ENCODE data around the gene SACS.

SACS gene

GRCh38 chr13:23352161-23352560 is 81.3 kb downstream of the SACS start:
- DNase-seq (ENCODE audit: low read depth), result no peak
- H3K4me3 ChIP-seq (ENCODE audit: low read depth, low read length), result no peak overlapping the region
- no peak for TF ChIP-seq CTCF (IDR thresholded peaks at IDR 0.05; ENCODE audit: control insufficient read depth, extremely low read depth, insufficient read depth)

- H3K4me3 ChIP-seq (ENCODE audit: low read depth, low read length), result no peak overlapping the region
- DNase-seq (ENCODE audit: low read depth), result no peak
- TF ChIP-seq CTCF (IDR thresholded peaks at IDR 0.05; ENCODE audit: control insufficient read depth, extremely low read depth, insufficient read depth), result no peak
Observed at GRCh38 chr13:23350009-23350408, 83.5 kb downstream of the SACS start.

- no peak for DNase-seq (ENCODE audit: low read depth)
- no peak overlapping the region for H3K4me3 ChIP-seq (ENCODE audit: low read depth, low read length)
- no peak for TF ChIP-seq CTCF (IDR thresholded peaks at IDR 0.05; ENCODE audit: control insufficient read depth, extremely low read depth, insufficient read depth)
Observed at GRCh38 chr13:23349161-23349897, 84.2 kb downstream of the SACS start.

GRCh38 chr13:23348262-23349127 is 85.0 kb downstream of the SACS start:
- peak; percentile 32; the same call in 1 of the 2 replicates for TF ChIP-seq CTCF (IDR thresholded peaks at IDR 0.05; ENCODE audit: control insufficient read depth, extremely low read depth, insufficient read depth)
- no peak overlapping the region for H3K4me3 ChIP-seq (ENCODE audit: low read depth, low read length)
- no peak for DNase-seq (ENCODE audit: low read depth)

- H3K4me3 ChIP-seq (ENCODE audit: low read depth, low read length), result no peak overlapping the region
- TF ChIP-seq CTCF (IDR thresholded peaks at IDR 0.05; ENCODE audit: control insufficient read depth, extremely low read depth, insufficient read depth), result no peak
- DNase-seq (ENCODE audit: low read depth), result no peak
Observed at GRCh38 chr13:23347601-23348000, 85.9 kb downstream of the SACS start.

- no peak overlapping the region for H3K4me3 ChIP-seq (ENCODE audit: low read depth, low read length)
- TF ChIP-seq CTCF (IDR thresholded peaks at IDR 0.05; ENCODE audit: control insufficient read depth, extremely low read depth, insufficient read depth), result no peak
- no peak for DNase-seq (ENCODE audit: low read depth)
Observed at GRCh38 chr13:23344931-23345595, 88.4 kb downstream of the SACS start.

All from LNCaP clone FGC (cell line).